GM21576 (cell line): ENCODE data around the gene COLEC12.

Experiments used
- ATAC-seq: cut with Tn5 transposase; IDR thresholded peaks from one replicate; pipeline ENCODE4 v1.9.1; 2021; ENCODE audit warnings: mild to moderate bottlenecking, moderate library complexity; ENCODE audit not compliant: unreplicated experiment

COLEC12 gene

DNA sequence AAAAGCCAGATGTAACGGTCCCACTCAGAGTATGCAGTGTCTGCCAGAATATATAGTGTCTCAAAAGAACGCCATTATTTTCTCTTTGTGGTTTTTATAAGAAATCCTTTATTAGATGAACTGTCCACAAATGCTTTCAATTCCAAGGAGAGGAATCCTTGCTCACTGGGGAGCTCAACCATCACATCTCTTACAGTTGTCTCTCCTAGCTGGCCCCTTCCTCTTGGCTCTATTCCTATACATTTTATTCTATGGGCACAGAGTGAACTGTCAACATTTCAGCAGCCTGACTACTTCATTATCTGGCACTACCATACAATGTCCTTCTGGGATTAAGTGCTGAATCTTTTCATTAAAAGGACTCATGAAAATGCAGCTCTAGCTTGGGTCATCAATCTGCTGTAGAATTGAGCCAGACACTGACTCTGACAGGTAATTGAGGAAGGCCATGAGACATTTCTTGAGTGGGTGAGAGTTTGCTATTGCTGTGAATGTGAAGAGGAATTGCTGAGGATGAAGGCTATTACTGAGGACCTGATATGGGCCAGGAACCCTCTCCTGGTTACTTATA lies 136.2 kb downstream of the COLEC12 start:
- no peak for ATAC-seq

- ATAC-seq = no peak
Observed at GRCh38 chr18:363301-364085, 137.0 kb downstream of the COLEC12 start.

DNA sequence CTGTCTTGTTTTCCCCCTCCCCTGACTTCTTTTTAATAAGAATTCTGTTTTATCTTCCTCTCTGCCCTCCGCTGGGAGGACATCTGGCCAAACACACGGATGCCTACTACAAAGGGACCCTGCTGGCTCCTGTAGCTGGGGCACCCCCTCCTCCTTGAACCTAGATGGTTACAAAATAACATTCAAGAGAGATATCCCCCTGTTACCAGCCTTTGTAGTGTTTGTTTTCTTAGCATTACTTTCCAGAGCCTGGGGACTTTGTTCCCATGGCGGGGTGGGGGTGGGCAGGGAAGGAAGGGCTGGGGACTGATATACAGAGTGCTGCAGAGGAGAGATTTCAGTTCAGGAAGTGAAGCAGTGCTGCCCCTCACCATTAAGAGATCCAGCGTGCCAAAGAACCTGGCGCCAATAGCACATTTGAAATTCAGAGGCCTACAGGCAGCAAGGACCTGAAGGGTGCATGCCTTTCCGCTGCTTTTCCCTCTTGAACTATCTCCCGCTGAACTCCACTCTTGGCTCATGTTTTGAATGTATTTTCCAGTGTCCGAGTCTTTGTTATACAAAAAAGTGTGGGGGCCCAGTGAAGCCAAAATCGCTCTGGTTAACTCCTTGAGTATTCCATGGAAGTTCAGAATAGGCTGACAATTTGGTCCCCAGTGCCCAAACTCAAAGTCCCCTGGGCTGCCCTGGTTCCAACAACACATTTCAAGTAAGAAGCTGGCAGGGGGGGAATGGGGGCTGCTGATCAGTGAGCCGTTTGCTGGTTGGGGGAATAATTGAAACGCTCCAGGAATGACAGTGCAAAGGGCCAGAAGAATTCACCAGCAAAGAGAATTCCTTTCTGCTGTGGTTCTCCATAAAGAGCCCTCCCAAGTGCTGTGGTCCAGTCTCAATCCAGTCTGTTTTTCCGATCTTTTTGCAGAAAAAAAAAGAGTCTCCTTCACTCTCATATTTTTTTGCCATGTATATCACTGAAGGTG lies 137.9 kb downstream of the COLEC12 start:
- no peak for ATAC-seq

DNA sequence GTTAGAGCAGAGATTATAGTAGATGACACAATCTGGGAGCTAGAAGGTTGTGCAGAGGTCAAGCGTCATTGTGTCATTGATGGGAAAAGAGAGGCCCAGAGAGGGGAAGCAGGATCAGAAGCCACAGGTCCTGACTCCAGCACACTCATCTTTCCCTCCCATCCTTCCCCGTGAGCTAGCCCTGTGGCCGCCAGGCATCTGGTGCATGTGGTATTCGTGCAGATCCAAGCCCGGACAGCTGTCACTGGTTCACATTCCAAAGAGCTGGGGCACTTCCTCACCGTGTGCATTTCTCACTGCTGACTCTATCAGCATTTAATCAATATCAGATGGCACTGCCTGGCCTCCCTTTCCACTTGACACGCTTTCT lies 138.6 kb downstream of the COLEC12 start:
- no peak for ATAC-seq

- ATAC-seq = no peak
Observed at GRCh38 chr18:361100-361732, 139.3 kb downstream of the COLEC12 start.

GRCh38 chr18:360676-361075 lies 139.8 kb downstream of the COLEC12 start:
- ATAC-seq = no peak

GRCh38 chr18:356778-357177 lies 143.7 kb downstream of the COLEC12 start:
- ATAC-seq = no peak

GRCh38 chr18:355678-356077 lies 144.8 kb downstream of the COLEC12 start:
- no peak for ATAC-seq

DNA sequence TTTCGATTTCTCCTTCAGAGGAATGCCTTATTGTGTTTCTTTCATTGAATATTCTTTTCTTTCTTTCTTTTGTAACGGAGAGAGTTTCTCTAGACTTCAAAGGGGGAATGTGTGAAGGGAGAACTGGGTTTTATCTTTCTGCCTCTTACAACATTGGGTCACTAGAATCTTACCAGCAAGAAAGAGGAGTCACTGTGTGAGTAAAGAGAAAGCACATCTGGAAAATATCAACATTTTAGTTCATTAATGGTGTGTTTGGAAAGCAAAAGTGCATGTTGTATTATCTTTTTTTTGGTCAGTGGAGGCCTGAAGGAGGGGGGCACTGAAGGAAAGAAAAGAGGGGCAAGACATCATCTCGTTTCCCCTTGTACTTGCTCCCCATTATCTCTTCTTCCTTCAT lies 146.0 kb downstream of the COLEC12 start:
- ATAC-seq = no peak

DNA sequence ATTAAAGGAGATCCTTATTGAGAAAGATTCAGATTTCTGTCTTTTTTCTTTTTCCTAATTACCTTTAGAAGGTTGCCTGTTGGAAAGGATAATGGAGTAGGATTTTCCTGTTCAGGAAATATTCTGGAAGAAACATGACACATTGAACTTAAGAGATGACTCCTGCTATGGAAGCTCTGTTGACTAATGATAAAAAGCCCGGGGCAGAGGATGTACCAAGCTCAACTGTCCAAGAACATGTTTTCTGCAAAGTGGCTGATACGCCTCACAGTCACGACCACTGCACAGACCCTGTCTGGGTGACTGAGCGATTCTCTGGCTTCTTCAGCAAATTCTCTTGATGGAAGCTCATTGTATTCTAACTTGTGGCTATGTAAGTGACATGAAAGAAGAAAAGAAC lies 146.5 kb downstream of the COLEC12 start:
- no peak for ATAC-seq

DNA sequence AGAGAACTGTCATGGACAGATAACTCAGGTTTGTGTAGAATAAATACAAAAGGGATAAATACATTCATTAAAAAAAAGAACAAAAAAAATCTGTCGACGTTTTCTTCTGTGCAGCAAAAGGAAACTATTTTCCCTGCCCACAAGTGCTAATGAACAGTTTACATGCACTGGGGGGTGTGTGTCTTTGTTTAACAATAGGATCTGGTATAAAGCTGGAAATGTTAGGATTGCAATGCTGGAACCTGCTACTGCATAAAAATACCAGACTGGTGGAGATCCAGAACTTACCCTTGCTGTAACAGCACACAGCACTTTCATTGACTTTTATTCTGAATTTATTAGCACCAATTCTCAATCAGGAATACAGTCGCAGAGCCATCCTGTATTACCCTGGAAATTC lies 148.1 kb downstream of the COLEC12 start:
- no peak for ATAC-seq

DNA sequence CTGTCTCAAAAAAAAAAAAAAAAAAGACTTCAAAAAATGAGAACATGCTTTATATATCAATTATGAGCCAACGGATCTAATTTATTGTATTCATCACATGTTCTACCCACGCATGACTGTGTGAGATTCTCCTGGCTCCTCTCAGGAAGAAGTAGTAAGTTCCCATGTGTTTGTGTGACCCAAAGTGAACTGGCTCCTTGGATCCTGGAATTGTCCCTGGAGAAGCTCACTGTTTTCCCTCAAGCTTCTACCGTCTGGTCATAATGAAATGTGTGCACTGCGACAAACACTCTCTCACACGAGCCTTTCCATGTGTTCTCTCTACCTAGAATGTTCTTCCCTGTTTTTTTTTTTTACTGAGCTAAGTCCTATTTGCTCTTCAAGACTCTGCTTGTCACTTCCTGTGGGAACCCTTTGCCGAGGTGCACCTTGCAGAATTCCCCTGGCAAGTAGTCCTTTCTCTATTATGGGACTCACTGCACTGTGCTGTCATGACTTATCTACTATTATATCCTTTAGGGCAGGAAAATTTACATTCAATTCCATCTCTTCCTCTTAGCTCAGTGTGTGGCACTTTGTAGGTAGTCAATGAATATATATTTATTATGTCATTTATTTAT lies 149.4 kb downstream of the COLEC12 start:
- no peak for ATAC-seq

GRCh38 chr18:346600-346999 lies 153.9 kb downstream of the COLEC12 start:
- ATAC-seq = no peak

DNA sequence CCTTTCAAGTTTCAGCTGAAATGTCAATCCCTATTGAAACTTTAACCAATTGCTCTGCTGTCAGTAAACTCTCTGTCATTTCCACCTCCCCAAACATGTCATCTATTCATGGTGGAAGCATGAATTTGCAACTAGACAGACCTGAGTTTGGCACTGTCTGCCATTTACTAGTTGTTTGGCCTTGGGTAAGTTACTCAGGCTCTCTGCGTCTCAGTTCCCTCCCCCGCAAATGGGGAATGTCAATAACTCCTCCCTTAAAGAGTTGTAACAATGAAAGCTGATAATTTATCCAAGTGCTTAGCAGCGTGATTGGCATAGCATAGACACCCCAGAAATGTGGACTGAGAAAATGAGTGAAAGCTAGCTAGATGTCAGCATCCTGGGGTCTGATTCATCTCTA lies 159.4 kb downstream of the COLEC12 start:
- no peak for ATAC-seq

DNA sequence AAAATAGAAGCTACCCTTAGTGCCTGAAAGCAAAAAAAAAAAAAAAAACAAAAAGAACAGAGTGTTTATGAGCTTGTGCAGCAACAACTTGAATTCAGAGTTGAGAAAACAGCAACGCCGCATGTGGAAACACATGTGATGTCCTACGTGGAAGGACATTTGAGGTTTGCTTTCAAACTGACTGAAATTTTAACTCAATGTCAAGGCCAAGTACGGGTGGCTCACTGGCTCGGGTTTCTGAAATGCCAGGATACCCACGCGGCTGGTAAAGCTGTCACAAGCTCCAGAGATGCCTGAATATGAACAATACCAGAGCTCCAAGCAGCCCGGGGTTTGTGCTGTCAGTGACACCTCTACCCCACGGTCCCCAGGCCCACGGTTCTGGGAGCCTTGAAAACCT lies 160.5 kb downstream of the COLEC12 start:
- no peak for ATAC-seq

GRCh38 chr18:339200-339599 lies 161.3 kb downstream of the COLEC12 start:
- ATAC-seq = no peak

GRCh38 chr18:336713-337112 lies 163.8 kb downstream of the COLEC12 start:
- no peak for ATAC-seq

- ATAC-seq = no peak
Observed at GRCh38 chr18:335733-336132, 164.8 kb downstream of the COLEC12 start.

DNA sequence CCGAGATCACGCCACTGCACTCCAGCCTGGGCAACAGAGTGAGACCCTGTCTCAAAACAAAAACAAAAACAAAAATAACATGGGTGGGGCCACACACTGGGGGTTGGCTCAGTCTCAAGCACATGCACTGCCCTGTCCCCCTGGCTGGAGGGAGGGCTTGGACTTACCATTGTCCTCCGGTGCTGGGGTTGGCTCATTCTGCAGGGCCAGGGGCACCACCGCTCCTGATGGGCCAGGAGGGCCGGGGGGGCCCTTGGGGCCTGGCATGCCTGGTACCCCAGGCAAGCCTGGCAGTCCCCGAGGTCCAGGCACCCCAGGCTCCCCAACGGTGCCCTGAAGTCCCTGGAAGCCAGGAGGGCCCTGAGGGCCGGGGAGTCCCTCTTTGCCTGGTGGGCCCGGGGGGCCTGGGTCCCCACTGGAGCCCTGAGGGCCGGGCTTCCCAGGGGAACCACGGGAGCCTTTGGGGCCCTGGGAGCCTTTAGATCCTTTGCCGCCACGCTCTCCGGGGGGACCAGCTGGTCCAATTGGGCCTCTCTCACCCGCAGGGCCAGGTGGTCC lies 165.8 kb downstream of the COLEC12 start:
- no peak for ATAC-seq

DNA sequence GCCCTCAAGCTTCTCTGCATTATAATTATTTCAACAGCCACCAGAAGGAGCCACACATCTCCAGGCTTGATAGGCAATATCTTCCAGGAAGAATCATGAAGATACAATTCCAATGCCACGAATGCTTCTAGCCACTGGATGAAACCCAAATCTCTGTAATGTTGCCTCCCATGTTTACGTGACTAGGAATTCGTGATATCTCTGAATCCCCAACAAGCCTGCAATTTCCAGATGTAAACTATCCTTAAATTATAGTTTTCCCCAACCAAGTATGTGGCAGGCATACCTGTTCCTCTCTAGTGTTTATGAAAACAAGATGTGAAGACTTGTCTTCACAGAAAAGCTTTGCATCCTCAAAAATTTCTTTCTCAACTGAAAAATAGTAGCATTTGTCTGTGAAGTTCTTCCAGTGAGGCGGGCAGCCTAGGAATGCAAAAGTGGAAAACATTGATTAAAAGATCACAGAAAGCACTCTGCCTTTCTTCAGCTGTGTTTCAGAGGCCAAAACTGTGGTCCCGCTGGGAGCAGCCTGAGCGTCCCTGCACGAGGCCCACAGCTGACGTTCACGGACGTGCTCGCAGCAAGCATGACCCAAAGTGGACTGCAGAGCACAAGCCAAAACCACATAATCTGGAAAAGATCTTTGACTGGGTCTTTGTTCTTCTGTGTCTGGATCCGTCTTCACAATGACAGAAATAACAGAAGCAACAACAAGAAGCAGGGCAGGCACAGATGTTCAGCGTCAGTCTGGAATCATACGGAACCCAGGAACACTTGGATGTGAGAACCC lies 167.6 kb downstream of the COLEC12 start:
- ATAC-seq = no peak
